MM.1S (cell line): Measurements from ENCODE around the gene FOXJ3.

Experiments
- DNase-seq: peaks from one replicate; pipeline ENCODE4 v3.0.0-alpha.2; 2015
- H2AFZ ChIP-seq: fragments of 300-600 bp; sonication (generic); 2 replicates; pipeline ENCODE4 v1.6.0; 2016; ENCODE audit warnings: antibody characterized with exemption, low read length
- H3F3A ChIP-seq: fragments of 300-600 bp; sonication (generic); 2 replicates; pipeline ENCODE4 v1.6.1; 2016; ENCODE audit warnings: mild to moderate bottlenecking, antibody characterized with exemption, low read length, moderate library complexity, mixed read lengths; ENCODE audit not compliant: insufficient read depth
- H3K27ac ChIP-seq: fragments of 300-600 bp; sonication (generic); 2 replicates; pipeline ENCODE4 v1.5.1; 2016; ENCODE audit warnings: mild to moderate bottlenecking, low read length
- H3K27me3 ChIP-seq: fragments of 300-600 bp; sonication (generic); replicated peaks from 2 replicates; pipeline ENCODE4 v1.6.0; 2016; ENCODE audit warnings: low read length; ENCODE audit not compliant: insufficient read depth
- H3K36me3 ChIP-seq: fragments of 300-600 bp; sonication (generic); replicated peaks from 2 replicates; pipeline ENCODE4 v1.6.1; 2016; ENCODE audit warnings: mild to moderate bottlenecking, low read length, mixed read lengths; ENCODE audit not compliant: insufficient read depth
- H3K4me1 ChIP-seq: fragments of 300-600 bp; sonication (generic); 2 replicates; pipeline ENCODE4 v1.6.1; 2016; ENCODE audit warnings: low read length, mixed read lengths
- H3K4me2 ChIP-seq: fragments of 300-600 bp; sonication (generic); 2 replicates; pipeline ENCODE4 v1.6.0; 2016; ENCODE audit warnings: low read depth, low read length
- H3K4me3 ChIP-seq: fragments of 300-600 bp; sonication (generic); 2 replicates; pipeline ENCODE4 v1.5.1; 2016; ENCODE audit warnings: low read length, mixed read lengths
- H3K79me2 ChIP-seq: fragments of 300-600 bp; sonication (generic); 2 replicates; pipeline ENCODE4 v1.6.1; 2016; ENCODE audit warnings: mixed run types, low read length, mixed read lengths
- H3K9ac ChIP-seq: fragments of 300-600 bp; sonication (generic); 2 replicates; pipeline ENCODE4 v1.6.1; 2016; ENCODE audit warnings: low read length, mixed read lengths
- H3K9me2 ChIP-seq: fragments of 300-600 bp; sonication (generic); replicated peaks from 2 replicates; pipeline ENCODE4 v1.6.1; 2016; ENCODE audit warnings: mild to moderate bottlenecking, low read length, mixed read lengths; ENCODE audit not compliant: insufficient read depth
- H3K9me3 ChIP-seq: fragments of 300-600 bp; sonication (generic); replicated peaks from 2 replicates; pipeline ENCODE4 v1.6.1; 2016; ENCODE audit warnings: mild to moderate bottlenecking, low read length, mixed read lengths; ENCODE audit not compliant: insufficient read depth
- H4K20me1 ChIP-seq: fragments of 300-600 bp; sonication (generic); 2 replicates; pipeline ENCODE4 v1.6.1; 2016; ENCODE audit warnings: mild to moderate bottlenecking, low read length, moderate library complexity, mixed read lengths; ENCODE audit not compliant: insufficient read depth
- EZH2 ChIP-seq: fragments of 300-600 bp; sonication (generic); optimal IDR thresholded peaks from 2 replicates; pipeline ENCODE3; 2017; ENCODE audit warnings: low read depth, mild to moderate bottlenecking, antibody characterized with exemption, low read length, mixed read lengths
- EZH2phosphoT487 ChIP-seq: fragments of 300-600 bp; sonication (generic); IDR thresholded peaks from 2 replicates; pipeline ENCODE4 v1.6.1; 2018; ENCODE audit warnings: antibody characterized with exemption, low read length
- TF ChIP-seq, protein P1 (sequence below): fragments of 300-600 bp; sonication (generic); IDR thresholded peaks from 2 replicates; pipeline ENCODE4 v1.5.1; 2016; ENCODE audit warnings: antibody characterized with exemption, low read length, mixed read lengths

Gene FOXJ3

DNA sequence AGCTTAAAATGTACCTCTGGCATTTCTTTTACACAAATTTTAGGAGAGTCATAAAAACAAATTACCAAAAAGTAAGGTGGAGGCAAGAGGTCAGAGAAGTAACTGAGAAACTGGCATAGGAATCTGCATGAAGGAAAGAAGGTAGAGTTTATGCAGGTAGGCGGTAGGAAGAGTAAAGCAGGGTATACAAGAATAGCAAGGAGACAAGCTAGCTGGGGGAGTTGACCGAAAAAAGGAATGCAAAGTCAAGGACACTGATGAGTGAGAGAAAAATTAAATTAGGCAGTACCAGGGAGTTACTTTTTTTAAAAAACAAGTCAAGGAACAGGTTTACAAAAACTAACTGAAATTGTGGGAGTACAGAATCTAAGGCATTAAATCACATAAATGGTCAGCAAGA lies 56.0 kb downstream of the FOXJ3 start:
- H3K27ac ChIP-seq: no peak overlapping the region
- H3K4me3 ChIP-seq: no peak overlapping the region
- H3F3A ChIP-seq: no peaks in the 10 kb centered on the region
- H3K4me2 ChIP-seq: no peak overlapping the region
- no peaks in the 10 kb centered on the region for H3K27me3 ChIP-seq
- no peak overlapping the region for H2AFZ ChIP-seq
- H3K36me3 ChIP-seq: no peaks in the 10 kb centered on the region; the same call in 1 of the 2 replicates
- H3K9me3 ChIP-seq: no peaks in the 10 kb centered on the region
- H4K20me1 ChIP-seq: peaks cover 3% of the 10 kb centered on the region; the same call in 1 of the 2 replicates
- no peak for DNase-seq
- H3K9me2 ChIP-seq: no peaks in the 10 kb centered on the region
- TF ChIP-seq, protein P1, sequence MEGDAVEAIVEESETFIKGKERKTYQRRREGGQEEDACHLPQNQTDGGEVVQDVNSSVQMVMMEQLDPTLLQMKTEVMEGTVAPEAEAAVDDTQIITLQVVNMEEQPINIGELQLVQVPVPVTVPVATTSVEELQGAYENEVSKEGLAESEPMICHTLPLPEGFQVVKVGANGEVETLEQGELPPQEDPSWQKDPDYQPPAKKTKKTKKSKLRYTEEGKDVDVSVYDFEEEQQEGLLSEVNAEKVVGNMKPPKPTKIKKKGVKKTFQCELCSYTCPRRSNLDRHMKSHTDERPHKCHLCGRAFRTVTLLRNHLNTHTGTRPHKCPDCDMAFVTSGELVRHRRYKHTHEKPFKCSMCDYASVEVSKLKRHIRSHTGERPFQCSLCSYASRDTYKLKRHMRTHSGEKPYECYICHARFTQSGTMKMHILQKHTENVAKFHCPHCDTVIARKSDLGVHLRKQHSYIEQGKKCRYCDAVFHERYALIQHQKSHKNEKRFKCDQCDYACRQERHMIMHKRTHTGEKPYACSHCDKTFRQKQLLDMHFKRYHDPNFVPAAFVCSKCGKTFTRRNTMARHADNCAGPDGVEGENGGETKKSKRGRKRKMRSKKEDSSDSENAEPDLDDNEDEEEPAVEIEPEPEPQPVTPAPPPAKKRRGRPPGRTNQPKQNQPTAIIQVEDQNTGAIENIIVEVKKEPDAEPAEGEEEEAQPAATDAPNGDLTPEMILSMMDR: no peak
- TF ChIP-seq EZH2 (no peak), EZH2phosphoT487 (no peak)
- peaks cover 12% of the 10 kb centered on the region for H3K79me2 ChIP-seq
- no peaks in the 10 kb centered on the region for H3K4me1 ChIP-seq
- H3K9ac ChIP-seq: no peak overlapping the region

DNA sequence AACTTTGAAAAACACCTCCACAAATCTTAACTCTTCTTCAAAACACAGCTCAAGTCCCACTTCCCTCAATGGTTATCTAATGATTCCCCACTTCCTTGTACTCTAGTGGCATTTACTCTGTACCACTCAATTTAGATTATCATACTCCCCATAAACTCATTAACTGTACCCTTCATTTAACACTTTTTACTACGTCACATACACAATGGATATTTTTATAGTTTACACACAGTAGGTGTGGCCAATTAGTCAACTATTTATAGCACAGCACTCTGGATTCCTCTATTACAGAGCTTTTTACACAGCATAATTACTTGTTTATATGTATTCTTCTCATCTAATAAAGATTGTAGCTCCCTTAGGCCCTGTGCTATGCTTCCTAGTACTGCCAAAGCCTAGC lies 62.1 kb downstream of the FOXJ3 start:
- Histone ChIP-seq H2AFZ (no peak overlapping the region), H3K9me3 (no peaks in the 10 kb centered on the region), H4K20me1 (no peaks in the 10 kb centered on the region; the same call in 1 of the 2 replicates), H3K36me3 (no peaks in the 10 kb centered on the region; the same call in 1 of the 2 replicates), H3K4me2 (no peak overlapping the region), H3K4me3 (no peak overlapping the region), H3F3A (no peaks in the 10 kb centered on the region), H3K9ac (no peak overlapping the region), H3K27ac (no peak overlapping the region), H3K9me2 (no peaks in the 10 kb centered on the region), H3K79me2 (peaks cover 15% of the 10 kb centered on the region), H3K27me3 (no peaks in the 10 kb centered on the region), H3K4me1 (no peaks in the 10 kb centered on the region)
- TF ChIP-seq, protein P1: no peak
- no peak for TF ChIP-seq EZH2phosphoT487
- TF ChIP-seq EZH2: no peak
- DNase-seq: no peak

DNA sequence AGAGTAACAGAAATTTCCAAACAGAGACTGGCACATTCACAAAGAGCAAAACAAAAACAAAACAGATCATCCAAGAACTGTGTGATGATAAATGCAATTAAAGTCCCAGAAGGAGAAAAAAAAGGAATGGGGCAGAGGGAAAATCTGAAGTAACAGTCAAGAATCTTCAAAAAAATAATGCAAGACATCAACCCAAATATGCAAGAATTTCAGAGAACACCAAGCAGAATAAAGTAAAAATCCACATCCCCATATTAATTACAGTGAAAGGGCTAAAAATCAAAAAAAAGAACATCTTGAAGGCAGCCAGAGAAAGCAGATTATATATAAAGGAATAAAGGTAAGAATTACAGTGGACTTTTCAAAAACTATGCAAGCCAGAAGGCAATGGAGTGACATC lies 67.1 kb downstream of the FOXJ3 start:
- H3K36me3 ChIP-seq: no peaks in the 10 kb centered on the region
- H3K9me3 ChIP-seq: no peaks in the 10 kb centered on the region
- H3K9ac ChIP-seq: no peak overlapping the region
- no peak overlapping the region for H3K4me3 ChIP-seq
- no peaks in the 10 kb centered on the region for H3K4me1 ChIP-seq
- TF ChIP-seq, protein P1: no peak
- TF ChIP-seq EZH2: no peak
- no peak for TF ChIP-seq EZH2phosphoT487
- H2AFZ ChIP-seq: no peak overlapping the region
- no peak for DNase-seq
- H3K27ac ChIP-seq: no peak overlapping the region
- no peaks in the 10 kb centered on the region for H3K27me3 ChIP-seq
- H3K9me2 ChIP-seq: no peaks in the 10 kb centered on the region
- H4K20me1 ChIP-seq: peaks cover 10% of the 10 kb centered on the region; the same call in 1 of the 2 replicates
- H3F3A ChIP-seq: no peaks in the 10 kb centered on the region
- H3K79me2 ChIP-seq: peaks cover 20% of the 10 kb centered on the region
- no peak overlapping the region for H3K4me2 ChIP-seq
